GM13977 (cell line): ENCODE results near the gene KIF13A.

Experiments
- DNase-seq: peaks from one replicate; pipeline ENCODE4 v3.0.0; 2012; ENCODE audit warnings: low spot score
- in situ Hi-C: fragments of 300-500 bp; cut with MboI; formaldehyde crosslinking; loops from one replicate; pipeline ENCODE4 v1.12.0; 2022; ENCODE audit warnings: low sequenced_read_pairs, low pct_unique_long_range_greater_than_20kb, mixed read lengths, inconsistent platforms; ENCODE audit not compliant: unreplicated experiment
- TF ChIP-seq, protein P1 (sequence below): IDR thresholded peaks from 2 replicates; pipeline ENCODE4 v1.5.1; 2012; ENCODE audit warnings: mild to moderate bottlenecking, control low read depth; ENCODE audit not compliant: insufficient read depth; ENCODE audit errors: extremely low read depth, missing control alignments

The KIF13A gene

GRCh38 chr6:17928514-17929430, 58.7 kb downstream of the KIF13A start:
- no peak for DNase-seq
- in situ Hi-C loops: no loop called here
- TF ChIP-seq, protein P1, sequence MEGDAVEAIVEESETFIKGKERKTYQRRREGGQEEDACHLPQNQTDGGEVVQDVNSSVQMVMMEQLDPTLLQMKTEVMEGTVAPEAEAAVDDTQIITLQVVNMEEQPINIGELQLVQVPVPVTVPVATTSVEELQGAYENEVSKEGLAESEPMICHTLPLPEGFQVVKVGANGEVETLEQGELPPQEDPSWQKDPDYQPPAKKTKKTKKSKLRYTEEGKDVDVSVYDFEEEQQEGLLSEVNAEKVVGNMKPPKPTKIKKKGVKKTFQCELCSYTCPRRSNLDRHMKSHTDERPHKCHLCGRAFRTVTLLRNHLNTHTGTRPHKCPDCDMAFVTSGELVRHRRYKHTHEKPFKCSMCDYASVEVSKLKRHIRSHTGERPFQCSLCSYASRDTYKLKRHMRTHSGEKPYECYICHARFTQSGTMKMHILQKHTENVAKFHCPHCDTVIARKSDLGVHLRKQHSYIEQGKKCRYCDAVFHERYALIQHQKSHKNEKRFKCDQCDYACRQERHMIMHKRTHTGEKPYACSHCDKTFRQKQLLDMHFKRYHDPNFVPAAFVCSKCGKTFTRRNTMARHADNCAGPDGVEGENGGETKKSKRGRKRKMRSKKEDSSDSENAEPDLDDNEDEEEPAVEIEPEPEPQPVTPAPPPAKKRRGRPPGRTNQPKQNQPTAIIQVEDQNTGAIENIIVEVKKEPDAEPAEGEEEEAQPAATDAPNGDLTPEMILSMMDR: no peak

GRCh38 chr6:17927705-17928104, 59.7 kb downstream of the KIF13A start:
- TF ChIP-seq, protein P1: no peak
- no peak for DNase-seq
- in situ Hi-C loops: no loop called here

DNA sequence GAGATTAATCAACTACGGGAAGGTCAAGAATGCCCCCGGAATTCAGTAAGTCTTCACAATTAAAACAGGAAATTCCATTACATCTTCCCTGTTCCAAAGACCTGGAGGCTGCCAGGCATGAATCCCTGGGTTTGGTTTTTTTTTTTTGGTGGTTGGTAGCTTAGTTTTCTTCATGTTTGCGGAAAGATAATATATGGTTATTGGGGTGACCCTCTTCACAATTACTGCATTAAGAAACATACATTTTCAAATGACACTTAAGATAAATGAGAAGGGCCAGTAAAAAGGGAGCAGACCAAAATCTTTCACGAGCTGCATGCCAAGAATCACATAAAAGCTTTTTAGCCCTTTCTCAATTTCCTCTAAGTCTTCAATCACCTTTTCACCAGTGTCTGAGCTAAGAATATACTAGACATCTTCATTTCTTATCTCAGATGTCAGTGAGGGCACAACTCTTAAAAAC, 64.0 kb downstream of the KIF13A start:
- no peak for DNase-seq
- in situ Hi-C loops: no loop called here
- TF ChIP-seq, protein P1: no peak

DNA sequence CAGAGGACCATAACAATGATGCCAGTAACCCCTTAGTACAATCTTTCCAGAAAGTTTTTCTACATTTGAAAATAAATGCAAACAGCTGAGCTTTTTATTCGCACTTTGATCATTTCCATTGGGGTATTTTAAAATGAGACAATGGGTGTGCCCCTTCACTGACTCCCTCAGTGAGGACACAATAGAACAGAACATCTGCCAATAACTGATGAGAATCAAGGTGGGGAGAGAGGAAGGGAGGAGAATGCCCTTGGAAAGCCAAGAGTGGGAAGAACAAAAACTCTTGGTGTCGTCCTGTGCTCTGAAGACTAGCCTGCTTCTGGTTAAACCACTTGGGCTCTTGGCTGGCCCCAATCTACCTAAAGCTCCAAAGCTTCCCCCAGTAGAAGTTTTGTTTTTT, 66.0 kb downstream of the KIF13A start:
- DNase-seq: no peak
- TF ChIP-seq, protein P1: no peak
- in situ Hi-C loops: no loop called here

GRCh38 chr6:17919496-17919895, 67.9 kb downstream of the KIF13A start:
- DNase-seq: no peak
- TF ChIP-seq, protein P1: no peak
- in situ Hi-C loops: no loop called here

GRCh38 chr6:17917837-17918763, 69.3 kb downstream of the KIF13A start:
- no peak for DNase-seq
- TF ChIP-seq, protein P1: no peak
- in situ Hi-C loops: no loop called here
